SK-N-MC (cell line): ENCODE results near the gene DNAAF8.

Experiments
- EZH2 ChIP-seq: fragments of 200-600 bp; sonication (generic); IDR thresholded peaks from one replicate; pipeline ENCODE4 v1.6.1; 2017; ENCODE audit warnings: antibody characterized with exemption
- FOXP2 ChIP-seq: optimal IDR thresholded peaks from 2 replicates; pipeline ENCODE3; 2011; ENCODE audit warnings: mild to moderate bottlenecking, moderate library complexity; ENCODE audit not compliant: insufficient read depth; ENCODE audit errors: extremely low read length, control extremely low read depth
- POLR2AphosphoS5 ChIP-seq: IDR thresholded peaks from 2 replicates; pipeline ENCODE4 v1.6.1; 2012; ENCODE audit warnings: mild to moderate bottlenecking, low read depth, low read length, borderline replicate concordance

DNA sequence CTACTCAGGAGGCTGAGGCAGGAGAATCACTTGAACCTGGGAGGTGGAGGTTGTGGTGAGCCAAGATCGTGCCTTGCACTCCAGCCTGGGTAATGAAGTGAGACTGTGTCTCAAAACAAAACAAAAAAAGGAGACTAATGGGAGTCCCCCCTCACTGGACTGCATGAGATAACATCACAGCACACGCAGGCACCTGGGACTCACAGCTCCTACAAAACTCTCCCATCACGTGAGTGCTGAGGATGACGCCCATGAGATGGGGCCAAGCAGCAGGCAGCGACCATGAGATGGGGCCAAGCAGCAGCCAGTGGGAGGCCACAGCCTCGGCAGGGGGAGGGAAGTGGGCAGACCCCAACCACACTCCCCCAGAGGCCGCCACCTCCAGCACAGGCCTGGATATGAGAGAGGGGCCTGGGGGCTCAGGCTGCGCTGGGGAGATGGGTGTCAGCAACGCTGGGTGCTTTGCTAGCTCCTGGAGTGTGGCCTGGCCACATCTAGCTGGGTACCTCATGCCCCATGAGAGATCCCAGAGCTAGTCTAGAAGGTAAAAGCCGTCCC is 15.4 kb downstream of the DNAAF8 start:
- no peak for TF ChIP-seq POLR2AphosphoS5
- no peak for TF ChIP-seq EZH2
- TF ChIP-seq FOXP2: no peak
